Stomach (tissue), 9 donors: ENCODE data around the gene TBC1D9B. TPM values are rescaled to one million over a fixed set of nuclear protein-coding genes. Genes with fewer than 3 reads are reported as not detected.

Source experiments
- DNase-seq, 2 donors: peaks; one replicate each; pipeline versions ENCODE4 v3.0.0 to v3.0.0-alpha.2; 2013 to 2019
- H3K27ac ChIP-seq, 5 donors: fragments of 200-600 bp in 4 of 5; sonication (generic) in 4 of 5; one replicate each; pipeline ENCODE4 v1.5.1; 2013 to 2019; ENCODE audit warnings: mild to moderate bottlenecking in 1 of 5, moderate library complexity in 1 of 5
- H3K27me3 ChIP-seq, 3 donors: fragments of 200-600 bp; sonication (generic); one replicate each; pipeline ENCODE4 v1.5.1; 2017 to 2019; ENCODE audit warnings: mixed run types in 1 of 3
- H3K36me3 ChIP-seq, 4 donors: fragments of 200-600 bp; sonication (generic); 1 replicate in 3 of 4; 2 replicates in 1 of 4; pipeline ENCODE4 v1.5.1; 2016 to 2019
- H3K4me1 ChIP-seq, 4 donors: fragments of 200-600 bp; sonication (generic); one replicate each; pipeline ENCODE4 v1.5.1; 2016 to 2019
- H3K4me3 ChIP-seq, 4 donors: fragments of 200-600 bp; sonication (generic) in 3 of 4; one replicate each; pipeline ENCODE4 v1.5.1; 2016 to 2019; ENCODE audit warnings: mild to moderate bottlenecking in 1 of 4
- H3K9me3 ChIP-seq, 4 donors: fragments of 200-600 bp; sonication (generic); one replicate each; pipeline ENCODE4 v1.5.1; 2016 to 2019
- CTCF ChIP-seq, 7 experiments: fragments of 450-650 bp in 4 of 7; fragments of 200-600 bp in 3 of 7; sonication (generic) in 3 of 7; IDR thresholded peaks; one replicate each; pipeline ENCODE4 v1.5.1; 2016 to 2019; ENCODE audit warnings: antibody characterized with exemption in 7 of 7, control low read depth in 2 of 7, mild to moderate bottlenecking in 1 of 7
- EP300 ChIP-seq: sonication (generic); formaldehyde crosslinking; IDR thresholded peaks from one replicate; pipeline ENCODE4 v1.6.1; 2017; ENCODE audit warnings: antibody characterized with exemption
- POLR2A ChIP-seq, 4 donors: fragments of 450-650 bp; IDR thresholded peaks; one replicate each; pipeline ENCODE4 v1.6.1; 2016; ENCODE audit warnings: antibody characterized with exemption in 4 of 4, control low read depth in 2 of 4, mild to moderate bottlenecking in 1 of 4, moderate library complexity in 1 of 4
- POLR2AphosphoS5 ChIP-seq, 3 donors: sonication (generic); formaldehyde crosslinking; IDR thresholded peaks; one replicate each; pipeline ENCODE4 v1.6.1; 2016; ENCODE audit warnings: antibody characterized with exemption in 3 of 3
- WGBS, 5 donors: extraction: QIAGEN DNeasy Blood & Tissue Kit in 3 of 5; methylation state at CpG; one replicate each; pipeline versions ENCODE4 v1.1.5 to v1.1.7; 2013 to 2018; 5-methylcytosine and 5-hydroxymethylcytosine counted together
- intact Hi-C: fragments of 100-400 bp; cut with DNase I; formaldehyde crosslinking; loops from one replicate; pipeline ENCODE4 v1.15.1; 2023; ENCODE audit warnings: low total_unique reads
- polyA plus RNA-seq, 3 donors: library from polyadenylated mRNA; stranded (reverse); fragments of 200-250 nt; gene quantifications; one replicate each; pipeline ENCODE4 v1.2.3, GENCODE V29; 2013
- total RNA-seq, 5 donors: library from RNA; depleted of rRNA; stranded (reverse); fragments of >200 nt; gene quantifications; one replicate each; pipeline versions ENCODE4 v1.1.0 to v1.2.3, GENCODE V29; 2014 to 2016
- donor health status: healthy with polysubstance abuse.
- donor health status: Bipolar disorder and iron deficiency.
- donor health status: healthy.

TBC1D9B gene
- total and polyA plus RNA-seq, 8 donors, result 29.9 to 260 (median 60.1) TPM

DNA sequence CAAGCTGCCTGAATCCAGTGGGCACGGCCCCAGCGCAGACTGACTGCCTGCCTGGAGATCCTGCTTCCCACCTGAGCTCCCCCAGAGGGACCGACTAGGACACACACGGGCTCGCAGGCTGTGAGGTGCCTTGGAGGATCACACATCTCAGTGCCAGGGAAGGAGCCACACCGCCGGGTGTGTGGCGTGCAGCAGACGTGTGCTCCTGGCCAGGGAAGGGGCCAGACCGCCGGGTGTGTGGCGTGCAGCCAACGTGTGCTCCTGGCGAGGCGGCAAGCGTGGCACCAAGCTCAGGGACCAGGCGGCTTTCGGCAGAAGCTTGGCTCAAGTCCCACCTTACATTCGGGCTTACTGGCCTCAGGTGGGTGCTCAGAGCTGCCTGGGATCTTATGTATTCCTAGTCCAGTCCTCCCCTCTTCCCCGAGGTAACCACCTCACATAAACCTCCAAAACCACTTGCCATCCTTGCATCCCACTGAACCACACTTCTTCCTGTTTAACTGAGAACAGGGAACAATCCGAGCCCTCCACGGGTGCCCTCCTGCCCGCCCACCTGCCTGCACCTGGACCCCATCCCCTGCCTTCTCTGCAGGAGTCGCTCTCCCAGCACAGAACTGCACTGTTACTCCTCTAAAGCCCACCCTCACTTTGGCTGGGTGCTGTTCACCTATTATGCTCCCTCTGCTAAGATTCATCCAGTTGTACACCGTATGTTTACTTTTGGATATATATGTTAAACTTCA is 26.7 kb downstream of the TBC1D9B start:
- no peak for DNase-seq
- Histone ChIP-seq H3K36me3 (peaks cover 43 to 97% (median 90%) of the 10 kb centered on the region in 4 donors), H3K27ac (no peak overlapping the region), H3K9me3 (peaks cover 0 to 24% (median 12%) of the 10 kb centered on the region in 4 donors), H3K4me3 (no peak overlapping the region), H3K4me1 (no peaks in the 10 kb centered on the region), H3K27me3 (no peaks in the 10 kb centered on the region)
- TF ChIP-seq POLR2A (IDR thresholded peaks at IDR 0.05) (no peak), POLR2AphosphoS5 (IDR thresholded peaks at IDR 0.05) (no peak), CTCF (IDR thresholded peaks at IDR 0.05) (no peak), EP300 (no peak)
- 87 to 91% (median 90%) methylated on average over 25 of the region's 25 CpGs for WGBS, 5 donors
- intact Hi-C loops, result no loop called here

DNA sequence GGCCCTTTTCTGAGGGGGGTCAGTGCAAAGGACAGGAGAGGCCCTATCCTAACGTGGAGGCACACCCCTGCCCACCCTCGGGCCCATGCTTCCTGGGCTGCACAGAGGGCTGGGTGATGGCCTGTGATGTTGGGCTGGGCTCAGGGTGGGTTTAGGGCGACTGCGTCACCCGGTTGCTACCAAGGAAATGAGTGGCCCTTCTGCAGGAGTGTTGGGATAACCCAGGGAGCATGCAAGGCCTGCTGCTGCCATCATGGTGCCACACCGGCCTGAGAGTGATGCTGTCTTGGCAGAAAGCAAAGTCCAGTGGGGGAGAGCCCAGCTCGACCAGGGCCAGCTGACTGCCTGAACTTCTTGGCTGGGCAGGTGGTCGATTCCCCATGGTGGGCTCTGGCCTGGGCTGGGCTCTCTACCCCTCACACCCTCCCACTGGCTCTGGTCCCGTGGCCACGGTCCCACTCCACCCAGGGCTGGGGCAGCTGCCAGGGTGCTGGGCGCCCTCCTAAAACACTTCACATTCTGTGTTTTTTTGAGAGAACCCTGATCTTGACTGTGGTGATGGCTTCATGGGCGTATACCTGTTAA is 27.5 kb downstream of the TBC1D9B start:
- no peak overlapping the region for H3K27ac ChIP-seq
- peaks cover 52 to 97% (median 90%) of the 10 kb centered on the region in 4 donors for H3K36me3 ChIP-seq
- intact Hi-C loops, result no loop called here
- WGBS, 5 donors, result 87 to 94% (median 91%) methylated on average over 8 to 12 of the region's 12 CpGs
- TF ChIP-seq EP300 (no peak), CTCF (IDR thresholded peaks at IDR 0.05) (no peak), POLR2A (IDR thresholded peaks at IDR 0.05) (no peak), POLR2AphosphoS5 (IDR thresholded peaks at IDR 0.05) (no peak)
- H3K9me3 ChIP-seq, result peaks cover 0 to 24% (median 12%) of the 10 kb centered on the region in 4 donors
- no peak for DNase-seq
- H3K4me3 ChIP-seq, result no peak overlapping the region
- H3K4me1 ChIP-seq, result no peaks in the 10 kb centered on the region
- no peaks in the 10 kb centered on the region for H3K27me3 ChIP-seq

DNA sequence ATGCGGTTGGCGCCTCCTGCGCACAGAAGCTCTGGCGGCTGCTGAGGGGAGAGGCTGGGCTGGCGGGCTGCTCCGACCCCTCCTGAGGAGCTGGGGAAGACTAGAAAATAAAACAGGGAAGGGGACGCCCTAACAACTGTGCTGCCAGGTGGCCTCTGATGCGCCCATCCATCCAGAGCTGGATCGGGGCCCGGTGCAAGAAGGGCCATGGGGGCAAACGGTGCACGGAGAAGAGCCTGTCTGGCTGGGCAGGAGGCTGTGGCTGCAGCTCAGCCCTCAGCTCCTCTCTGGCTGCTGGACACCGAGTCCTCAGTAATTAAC is 28.0 kb downstream of the TBC1D9B start:
- H3K27me3 ChIP-seq, result no peaks in the 10 kb centered on the region
- H3K9me3 ChIP-seq, result peaks cover 0 to 24% (median 12%) of the 10 kb centered on the region in 4 donors
- TF ChIP-seq POLR2AphosphoS5 (IDR thresholded peaks at IDR 0.05) (no peak), EP300 (no peak), CTCF (IDR thresholded peaks at IDR 0.05) (no peak), POLR2A (IDR thresholded peaks at IDR 0.05) (no peak)
- no peak overlapping the region for H3K27ac ChIP-seq
- 86 to 96% (median 93%) methylated on average over 8 to 13 of the region's 13 CpGs for WGBS, 5 donors
- H3K4me3 ChIP-seq, result no peak overlapping the region
- intact Hi-C loops, result no loop called here
- peaks cover 53 to 97% (median 90%) of the 10 kb centered on the region in 4 donors for H3K36me3 ChIP-seq
- no peaks in the 10 kb centered on the region for H3K4me1 ChIP-seq
- no peak for DNase-seq

GRCh38 chr5:179879003-179879689 is 28.6 kb downstream of the TBC1D9B start:
- Histone ChIP-seq H3K4me3 (no peak overlapping the region), H3K9me3 (peaks cover 0 to 20% (median 11%) of the 10 kb centered on the region in 4 donors), H3K36me3 (peaks cover 49 to 97% (median 90%) of the 10 kb centered on the region in 4 donors), H3K27me3 (no peaks in the 10 kb centered on the region), H3K4me1 (no peaks in the 10 kb centered on the region), H3K27ac (no peak overlapping the region)
- 92 to 96% (median 94%) methylated on average over 15 to 31 of the region's 31 CpGs for WGBS, 5 donors
- intact Hi-C loops, result no loop called here
- DNase-seq, result no peak
- TF ChIP-seq POLR2AphosphoS5 (IDR thresholded peaks at IDR 0.05) (no peak), POLR2A (IDR thresholded peaks at IDR 0.05) (no peak), CTCF (IDR thresholded peaks at IDR 0.05) (no peak), EP300 (no peak)
